Measurements from ENCODE around the gene LSP1. TPM values are rescaled to one million over a fixed set of nuclear protein-coding genes. Genes with fewer than 3 reads are reported as not detected.

Gene LSP1
- total RNA-seq, 2 experiments from 2014 or later, result 232 to 303 TPM

- Histone ChIP-seq H3K4me1 (ENCODE audit: insufficient read depth, low read length, poor library complexity, severe bottlenecking) (peaks cover 18% of the 10 kb centered on the region), H2AFZ (ENCODE audit: low read length) (no peak overlapping the region), H3K9me2 (ENCODE audit: insufficient read depth, low read length) (no peaks in the 10 kb centered on the region), H4K20me1 (ENCODE audit: insufficient read depth, low read length) (no peaks in the 10 kb centered on the region), H3K36me3 (ENCODE audit: insufficient read depth, low read length) (no peaks in the 10 kb centered on the region), H3K9me3 (ENCODE audit: low read length) (no peaks in the 10 kb centered on the region), H3K79me2 (ENCODE audit: insufficient read depth, low read depth, low read length) (no peaks in the 10 kb centered on the region), H3K27ac (ENCODE audit: low read depth, low read length, poor library complexity, severe bottlenecking) (no peak overlapping the region), H3K4me3 (ENCODE audit: low read depth, low read length, poor library complexity, severe bottlenecking) (no peak overlapping the region), H3K4me2 (ENCODE audit: low read length) (no peak overlapping the region)
- TF ChIP-seq EZH2phosphoT487 (IDR thresholded peaks at IDR 0.05; ENCODE audit: borderline replicate concordance, low read depth, low read length), result no peak
- ChIA-PET CTCF (ENCODE audit: unreplicated experiment) (no interaction called here), POLR2A (no interaction called here)
- intact Hi-C loops (cut with micrococcal nuclease; ENCODE audit: unreplicated experiment), result no loop called here
- no peak for DNase-seq (ENCODE audit: low spot score)
- no TSS peak for BruUV-seq (replicated peaks)
Measured at GRCh38 chr11:1877211-1878136, 24.6 kb downstream of the LSP1 start.

GRCh38 chr11:1878137-1879031 lies 25.5 kb downstream of the LSP1 start:
- H3K4me3 ChIP-seq (ENCODE audit: low read depth, low read length, poor library complexity, severe bottlenecking), result no peak overlapping the region
- no TSS peak for BruUV-seq (replicated peaks)
- intact Hi-C loops (cut with micrococcal nuclease; ENCODE audit: unreplicated experiment), result no loop called here
- no peak overlapping the region for H2AFZ ChIP-seq (ENCODE audit: low read length)
- DNase-seq (ENCODE audit: low spot score), result no peak
- H3K9me2 ChIP-seq (ENCODE audit: insufficient read depth, low read length), result no peaks in the 10 kb centered on the region
- POLR2A ChIA-PET, result no interaction called here
- H3K27ac ChIP-seq (ENCODE audit: low read depth, low read length, poor library complexity, severe bottlenecking), result no peak overlapping the region
- H3K79me2 ChIP-seq (ENCODE audit: insufficient read depth, low read depth, low read length), result no peaks in the 10 kb centered on the region
- H3K36me3 ChIP-seq (ENCODE audit: insufficient read depth, low read length), result peaks cover 6% of the 10 kb centered on the region
- H3K4me2 ChIP-seq (ENCODE audit: low read length), result no peak overlapping the region
- no peaks in the 10 kb centered on the region for H3K9me3 ChIP-seq (ENCODE audit: low read length)
- H4K20me1 ChIP-seq (ENCODE audit: insufficient read depth, low read length), result no peaks in the 10 kb centered on the region
- CTCF ChIA-PET (ENCODE audit: unreplicated experiment), result no interaction called here
- TF ChIP-seq CTCF (conservative IDR thresholded peaks at IDR 0.05; ENCODE audit: low read length), result no peak
- no peak for TF ChIP-seq EZH2phosphoT487 (IDR thresholded peaks at IDR 0.05; ENCODE audit: borderline replicate concordance, low read depth, low read length)
- H3K4me1 ChIP-seq (ENCODE audit: insufficient read depth, low read length, poor library complexity, severe bottlenecking), result peaks cover 21% of the 10 kb centered on the region

- CTCF ChIA-PET (ENCODE audit: unreplicated experiment), result no interaction called here
- intact Hi-C loops (cut with micrococcal nuclease; ENCODE audit: unreplicated experiment), result no loop called here
- Histone ChIP-seq H3K27ac (ENCODE audit: low read depth, low read length, poor library complexity, severe bottlenecking) (no peak overlapping the region), H3K4me2 (ENCODE audit: low read length) (no peak overlapping the region), H3K4me3 (ENCODE audit: low read depth, low read length, poor library complexity, severe bottlenecking) (no peak overlapping the region), H3K36me3 (ENCODE audit: insufficient read depth, low read length) (peaks cover 16% of the 10 kb centered on the region), H4K20me1 (ENCODE audit: insufficient read depth, low read length) (no peaks in the 10 kb centered on the region), H3K4me1 (ENCODE audit: insufficient read depth, low read length, poor library complexity, severe bottlenecking) (peaks cover 21% of the 10 kb centered on the region), H3K79me2 (ENCODE audit: insufficient read depth, low read depth, low read length) (no peaks in the 10 kb centered on the region), H2AFZ (ENCODE audit: low read length) (no peak overlapping the region), H3K9me3 (ENCODE audit: low read length) (no peaks in the 10 kb centered on the region), H3K9me2 (ENCODE audit: insufficient read depth, low read length) (no peaks in the 10 kb centered on the region)
- POLR2A ChIA-PET, result no interaction called here
- BruUV-seq (replicated peaks), result no TSS peak
- DNase-seq (ENCODE audit: low spot score), result no peak
- no peak for TF ChIP-seq EZH2phosphoT487 (IDR thresholded peaks at IDR 0.05; ENCODE audit: borderline replicate concordance, low read depth, low read length)
- no peak for TF ChIP-seq CTCF (conservative IDR thresholded peaks at IDR 0.05; ENCODE audit: low read length)
Measured at GRCh38 chr11:1879342-1879940, 26.6 kb downstream of the LSP1 start.
